HEK293T (cell line): Measurements from ENCODE around the gene ABCB9.

Source experiments
- BHLHE40 ChIP-seq: fragments of 450-650 bp; IDR thresholded peaks from 2 replicates; pipeline ENCODE4 v1.6.1; 2016; ENCODE audit warnings: mild to moderate bottlenecking, moderate library complexity, borderline replicate concordance
- ZNF384 ChIP-seq: fragments of 450-650 bp; IDR thresholded peaks from 2 replicates; pipeline ENCODE4 v1.6.1; 2016

- TF ChIP-seq ZNF384 (no peak), BHLHE40 (no peak)
Measured at GRCh38 chr12:123001464-123001863, 35.2 kb upstream of the ABCB9 start.
